AG09319 (cell line): ENCODE data around the gene LRP5.

ENCODE experiments used
- DNase-seq: peaks from one replicate; pipeline ENCODE4 v3.0.0-alpha.2; 2010; ENCODE audit warnings: low read depth; ENCODE audit errors: extremely low read depth
- CTCF ChIP-seq: IDR thresholded peaks from 2 replicates; pipeline ENCODE4 v1.5.1; 2011; ENCODE audit warnings: low read depth, mild to moderate bottlenecking, inconsistent platforms, low read length, moderate library complexity

The LRP5 gene

GRCh38 chr11:68411501-68411991, 99.2 kb downstream of the LRP5 start:
- no peak for DNase-seq
- TF ChIP-seq CTCF, result no peak

GRCh38 chr11:68412593-68413475, 100.4 kb downstream of the LRP5 start:
- TF ChIP-seq CTCF, result no peak
- DNase-seq, result no peak

GRCh38 chr11:68413591-68413999, 101.2 kb downstream of the LRP5 start:
- no peak for DNase-seq
- no peak for TF ChIP-seq CTCF

- DNase-seq, result no peak
- no peak for TF ChIP-seq CTCF
Observed at GRCh38 chr11:68414496-68415221, 102.3 kb downstream of the LRP5 start.

GRCh38 chr11:68416070-68416578, 103.7 kb downstream of the LRP5 start:
- TF ChIP-seq CTCF, result no peak
- DNase-seq, result no peak

GRCh38 chr11:68418648-68419047, 106.3 kb downstream of the LRP5 start:
- no peak for TF ChIP-seq CTCF
- no peak for DNase-seq

GRCh38 chr11:68420171-68420570, 107.8 kb downstream of the LRP5 start:
- no peak for DNase-seq
- no peak for TF ChIP-seq CTCF
